ENCODE measurements around the gene SLC8A1. TPM values are rescaled to one million over a fixed set of nuclear protein-coding genes. Genes with fewer than 3 reads are reported as not detected.

The SLC8A1 gene
- total RNA-seq, 1 donor from 2014 or later: 5.7 TPM

- H3K9me3 Mint-ChIP-seq (ENCODE audit: low read depth): peaks cover 3% of the 10 kb centered on the region
- H3K27me3 Mint-ChIP-seq: no peaks in the 10 kb centered on the region
- H3K36me3 Mint-ChIP-seq (ENCODE audit: insufficient read depth): no peaks in the 10 kb centered on the region
- TF ChIP-seq CTCF (IDR thresholded peaks at IDR 0.05; ENCODE audit: unreplicated experiment): no peak
- no peak overlapping the region for H3K4me3 Mint-ChIP-seq (ENCODE audit: low read depth)
- H3K27ac Mint-ChIP-seq: no peak overlapping the region
- no peak for DNase-seq (ENCODE audit: low spot score, unreplicated experiment)
- no peaks in the 10 kb centered on the region for H3K4me1 Mint-ChIP-seq (ENCODE audit: low read depth)
Observed at GRCh38 chr2:40261042-40261441, 190.8 kb downstream of the SLC8A1 start.

- H3K27me3 Mint-ChIP-seq: no peaks in the 10 kb centered on the region
- TF ChIP-seq CTCF (IDR thresholded peaks at IDR 0.05; ENCODE audit: unreplicated experiment): no peak
Observed at GRCh38 chr2:40260437-40260836, 191.5 kb downstream of the SLC8A1 start.

DNA sequence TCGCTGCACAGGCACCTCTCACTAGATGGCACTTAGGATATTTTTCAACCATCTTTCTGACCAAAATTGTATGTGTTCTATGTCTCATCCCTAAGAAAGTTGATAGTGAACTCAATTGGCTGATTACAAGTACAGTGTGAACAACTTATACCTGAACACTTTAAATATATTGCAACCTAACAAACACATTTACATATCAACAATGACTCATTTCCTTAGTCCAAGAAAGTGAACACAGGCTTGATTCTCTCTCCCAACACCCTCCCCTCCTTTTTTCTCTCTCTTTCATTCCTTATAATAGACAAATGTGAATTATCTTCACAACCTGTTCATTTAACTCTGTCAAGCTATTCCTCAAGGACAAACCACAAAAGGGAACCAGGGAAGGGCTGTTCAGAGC lies 192.0 kb downstream of the SLC8A1 start:
- Mint-ChIP-seq H3K27me3 (no peaks in the 10 kb centered on the region), H3K4me1 (ENCODE audit: low read depth) (no peaks in the 10 kb centered on the region), H3K36me3 (ENCODE audit: insufficient read depth) (no peaks in the 10 kb centered on the region), H3K9me3 (ENCODE audit: low read depth) (peaks cover 3% of the 10 kb centered on the region), H3K27ac (no peak overlapping the region), H3K4me3 (ENCODE audit: low read depth) (no peak overlapping the region)
- no peak for TF ChIP-seq CTCF (IDR thresholded peaks at IDR 0.05; ENCODE audit: unreplicated experiment)
- no peak for DNase-seq (ENCODE audit: low spot score, unreplicated experiment)

More at GRCh38 chr2:40260437-40260836, 191.5 kb downstream of the SLC8A1 start:
- H3K4me1 Mint-ChIP-seq (ENCODE audit: low read depth): no peaks in the 10 kb centered on the region
- no peak overlapping the region for H3K27ac Mint-ChIP-seq
- no peak overlapping the region for H3K4me3 Mint-ChIP-seq (ENCODE audit: low read depth)
- no peak for DNase-seq (ENCODE audit: low spot score, unreplicated experiment)
- H3K36me3 Mint-ChIP-seq (ENCODE audit: insufficient read depth): no peaks in the 10 kb centered on the region
- peaks cover 3% of the 10 kb centered on the region for H3K9me3 Mint-ChIP-seq (ENCODE audit: low read depth)

DNA sequence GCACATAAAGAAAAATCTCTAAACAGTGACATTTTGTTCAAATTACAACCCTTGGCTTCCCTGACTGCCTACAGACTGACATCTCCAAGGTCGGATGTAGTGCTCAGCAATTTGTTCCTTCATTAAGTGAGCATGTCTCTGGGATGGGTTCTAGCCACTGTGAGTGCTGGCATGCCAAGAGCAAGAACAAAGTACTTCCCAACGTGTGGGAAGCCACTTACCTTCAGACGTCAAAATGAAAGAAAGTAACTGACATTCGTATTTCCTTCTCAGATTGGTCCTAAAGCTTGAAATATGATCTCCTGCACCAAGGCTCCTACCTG lies 193.8 kb downstream of the SLC8A1 start:
- no peak for TF ChIP-seq CTCF (IDR thresholded peaks at IDR 0.05; ENCODE audit: unreplicated experiment)
- Mint-ChIP-seq H3K27me3 (no peaks in the 10 kb centered on the region), H3K36me3 (ENCODE audit: insufficient read depth) (no peaks in the 10 kb centered on the region), H3K4me3 (ENCODE audit: low read depth) (no peak overlapping the region), H3K9me3 (ENCODE audit: low read depth) (peaks cover under 1% of the 10 kb centered on the region), H3K27ac (no peak overlapping the region), H3K4me1 (ENCODE audit: low read depth) (no peaks in the 10 kb centered on the region)
- no peak for DNase-seq (ENCODE audit: low spot score, unreplicated experiment)

GRCh38 chr2:40257340-40258134 lies 194.4 kb downstream of the SLC8A1 start:
- Mint-ChIP-seq H3K4me3 (ENCODE audit: low read depth) (no peak overlapping the region), H3K9me3 (ENCODE audit: low read depth) (no peaks in the 10 kb centered on the region), H3K36me3 (ENCODE audit: insufficient read depth) (no peaks in the 10 kb centered on the region), H3K27ac (no peak overlapping the region), H3K4me1 (ENCODE audit: low read depth) (no peaks in the 10 kb centered on the region), H3K27me3 (no peaks in the 10 kb centered on the region)
- no peak for DNase-seq (ENCODE audit: low spot score, unreplicated experiment)
- no peak for TF ChIP-seq CTCF (IDR thresholded peaks at IDR 0.05; ENCODE audit: unreplicated experiment)

All from progenitor cell of endocrine pancreas (in vitro differentiated cells).